Activated B cell treated with CpG ODN at 0.5 μM for 24 hours (primary cell): Measurements from ENCODE around the gene PYGL. TPM values are rescaled to one million over a fixed set of nuclear protein-coding genes. Genes with fewer than 3 reads are reported as not detected.

Source experiments
- ATAC-seq: fragments of 200-7000 bp; cut with Tn5 transposase; one replicate; pipeline ENCODE4 v1.10.0; 2021; ENCODE audit warnings: low read depth, mild to moderate bottlenecking, moderate library complexity
- CTCF ChIA-PET: fragments of 350-600 bp; sonication (Branson Sonifier 250); formaldehyde crosslinking; loops from one replicate; lab custom pipeline; 2021; ENCODE audit warnings: antibody characterized with exemption; lab: Charles Lee
- POLR2A ChIA-PET: fragments of 350-600 bp; sonication (Branson Sonifier 250); formaldehyde crosslinking; loops from one replicate; lab custom pipeline; 2021; ENCODE audit warnings: antibody characterized with exemption; lab: Charles Lee
- DNase-seq: peaks from one replicate; pipeline ENCODE4 v3.0.0; 2022
- H3K27ac Mint-ChIP-seq: one replicate; pipeline ENCODE4 v1.8.0; 2020; ENCODE audit warnings: mixed read lengths
- H3K27me3 Mint-ChIP-seq: one replicate; pipeline ENCODE4 v1.8.0; 2021; ENCODE audit warnings: mixed read lengths
- H3K36me3 Mint-ChIP-seq: one replicate; pipeline ENCODE4 v1.8.0; 2021; ENCODE audit warnings: low read depth, mixed read lengths
- H3K4me1 Mint-ChIP-seq: one replicate; pipeline ENCODE4 v1.8.0; 2021; ENCODE audit warnings: mixed read lengths
- H3K4me3 Mint-ChIP-seq: one replicate; pipeline ENCODE4 v1.8.0; 2020; ENCODE audit warnings: mild to moderate bottlenecking, mixed read lengths
- H3K9me3 Mint-ChIP-seq: one replicate; pipeline ENCODE4 v1.8.0; 2020; ENCODE audit warnings: mixed read lengths
- CTCF ChIP-seq: fragments of 200-600 bp; IDR thresholded peaks from one replicate; pipeline ENCODE4 v1.8.0; 2022; ENCODE audit warnings: antibody characterized with exemption, mild to moderate bottlenecking
- intact Hi-C: fragments of 100-400 bp; cut with micrococcal nuclease; formaldehyde crosslinking; loops from one replicate; pipeline ENCODE4 v1.15.1; 2024
- total RNA-seq: library from RNA; stranded (reverse); gene quantifications from 2 replicates; pipeline ENCODE4 v1.2.3, GENCODE V29; 2022

Gene PYGL
- total RNA-seq, 1 donor from 2014 or later = not detected

GRCh38 chr14:50954811-50955372, 10.6 kb upstream of the PYGL start:
- no peaks in the 10 kb centered on the region for H3K27me3 Mint-ChIP-seq
- intact Hi-C loops = loop anchor here (1.0 to 2.0 kb wide), 4 partner anchors 202 to 825 kb away; no protein-coding TSS in a partner anchor
- ATAC-seq = peak; percentile 31

DNA sequence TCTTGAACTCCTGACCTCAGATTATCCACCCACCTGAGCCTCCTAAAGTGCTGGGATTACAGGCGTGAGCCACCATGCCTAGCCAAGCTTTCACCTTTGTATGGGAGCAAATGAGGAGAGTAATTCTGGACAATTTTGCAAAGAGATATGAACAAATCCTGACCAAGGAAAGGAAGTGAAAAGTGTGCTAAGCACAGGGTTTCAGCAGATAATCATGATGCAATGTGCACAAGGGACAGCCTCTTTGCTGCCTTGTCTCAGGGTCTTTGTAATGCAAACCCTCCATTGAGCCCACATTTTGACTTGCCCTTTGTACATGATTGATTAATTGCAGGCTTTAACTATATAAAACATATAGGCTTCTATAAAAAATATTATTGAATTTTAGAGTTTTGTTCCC, 9.2 kb upstream of the PYGL start:
- DNase-seq (no peak), ATAC-seq (no peak)
- no peak for TF ChIP-seq CTCF
- Mint-ChIP-seq H3K4me1 (no peaks in the 10 kb centered on the region), H3K9me3 (no peaks in the 10 kb centered on the region), H3K36me3 (no peaks in the 10 kb centered on the region), H3K4me3 (no peak overlapping the region), H3K27ac (no peak overlapping the region), H3K27me3 (no peaks in the 10 kb centered on the region)
- ChIA-PET POLR2A (no interaction called here), CTCF (interaction anchor here (0.6 to 1.3 kb wide), 3 partner anchors 264 to 1177 kb away, joined by 3 to 6 read pairs (median 3); no protein-coding TSS in a partner anchor)
- intact Hi-C loops = no loop called here

More at GRCh38 chr14:50954811-50955372, 10.6 kb upstream of the PYGL start:
- no peak for TF ChIP-seq CTCF
- Mint-ChIP-seq H3K4me3 (no peak overlapping the region), H3K27ac (no peak overlapping the region), H3K4me1 (no peaks in the 10 kb centered on the region), H3K36me3 (no peaks in the 10 kb centered on the region), H3K9me3 (no peaks in the 10 kb centered on the region)
- POLR2A ChIA-PET = no interaction called here
- CTCF ChIA-PET = interaction anchor here (1.1 to 1.3 kb wide), 2 partner anchors 263 to 264 kb away, joined by 3 to 6 read pairs; no protein-coding TSS in a partner anchor
- no peak for DNase-seq

- no peak for ATAC-seq
- TF ChIP-seq CTCF = no peak
- Mint-ChIP-seq H3K27ac (no peak overlapping the region), H3K4me1 (no peaks in the 10 kb centered on the region), H3K27me3 (no peaks in the 10 kb centered on the region), H3K4me3 (no peak overlapping the region), H3K9me3 (no peaks in the 10 kb centered on the region), H3K36me3 (no peaks in the 10 kb centered on the region)
- intact Hi-C loops = no loop called here
- POLR2A ChIA-PET = no interaction called here
- CTCF ChIA-PET = no interaction called here
- DNase-seq = no peak
Measured at GRCh38 chr14:50951032-50951431, 6.7 kb upstream of the PYGL start.

GRCh38 chr14:50948205-50948604, 3.9 kb upstream of the PYGL start:
- Mint-ChIP-seq H3K27me3 (peaks cover 11% of the 10 kb centered on the region), H3K9me3 (no peaks in the 10 kb centered on the region), H3K27ac (no peak overlapping the region), H3K36me3 (no peaks in the 10 kb centered on the region), H3K4me1 (peaks cover 13% of the 10 kb centered on the region), H3K4me3 (no peak overlapping the region)
- ChIA-PET POLR2A (no interaction called here), CTCF (no interaction called here)
- DNase-seq (no peak), ATAC-seq (no peak)
- intact Hi-C loops = no loop called here
- TF ChIP-seq CTCF = no peak

DNA sequence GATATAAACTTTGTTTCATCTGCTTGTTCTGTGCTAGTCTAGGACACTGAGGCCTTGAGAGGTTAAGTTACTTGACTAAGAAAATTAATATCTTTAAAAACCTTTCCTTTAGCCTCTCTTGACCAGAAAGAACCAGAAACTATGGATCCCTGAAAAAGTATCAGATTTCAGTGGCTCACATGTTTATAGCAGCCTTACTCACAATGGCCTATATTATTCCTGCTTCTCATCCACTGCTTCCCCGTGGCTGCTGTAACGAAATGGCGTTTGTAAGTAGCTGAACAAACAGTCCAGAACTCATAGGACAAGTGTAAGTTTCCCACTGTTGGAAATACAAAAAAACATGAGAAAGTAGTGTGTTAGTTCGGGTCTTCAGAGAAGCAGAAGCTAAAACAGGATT, 3.2 kb upstream of the PYGL start:
- POLR2A ChIA-PET = no interaction called here
- Mint-ChIP-seq H3K27ac (no peak overlapping the region), H3K9me3 (no peaks in the 10 kb centered on the region), H3K4me3 (no peak overlapping the region), H3K27me3 (peaks cover 13% of the 10 kb centered on the region), H3K36me3 (no peaks in the 10 kb centered on the region), H3K4me1 (peaks cover 15% of the 10 kb centered on the region)
- CTCF ChIA-PET = no interaction called here
- TF ChIP-seq CTCF = no peak
- DNase-seq = no peak
- no peak for ATAC-seq
- intact Hi-C loops = no loop called here
